NCI-H1930 (cell line): ENCODE data around the gene OCIAD2.
"Not testable (repeated sequence)": the region's sequence is repeated elsewhere in the genome, so short reads cannot be mapped to it uniquely, and the experiment has no call there.

Experiments used
- DNase-seq, 2 experiments: peaks; one replicate each; lab custom pipeline; 2025; lab: John Stamatoyannopoulos, UW

Gene OCIAD2, protein sequence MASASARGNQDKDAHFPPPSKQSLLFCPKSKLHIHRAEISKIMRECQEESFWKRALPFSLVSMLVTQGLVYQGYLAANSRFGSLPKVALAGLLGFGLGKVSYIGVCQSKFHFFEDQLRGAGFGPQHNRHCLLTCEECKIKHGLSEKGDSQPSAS

GRCh38 chr4:48906206-48907173 lies at the start of gene OCIAD2:
OCIAD2 (minus strand) TSS chr4:48906774; CDS start chr4:48904549, 2,225 bp downstream.
- DNase-seq, result peak; percentile 20 to 23

DNA sequence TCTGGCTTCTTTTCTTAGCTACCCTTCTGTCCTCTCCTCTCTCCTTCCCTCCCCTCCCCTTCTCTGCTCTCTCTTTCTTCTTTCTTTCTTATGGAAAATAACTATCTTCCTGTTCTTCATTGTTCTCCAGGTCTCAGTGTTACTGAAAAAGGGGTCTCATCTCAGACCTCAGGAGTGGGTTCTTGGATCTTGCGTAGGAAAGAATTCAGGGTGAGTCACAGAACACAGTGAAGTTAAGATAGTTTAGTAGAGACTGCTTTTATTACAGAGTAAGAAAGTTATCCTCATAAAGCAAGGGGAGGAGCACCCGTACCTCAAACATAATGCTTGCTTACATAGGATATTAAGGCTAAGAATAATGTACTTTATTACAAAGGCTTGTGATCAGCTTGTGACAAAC lies 47.7 kb upstream of the OCIAD2 start:
- no peak for DNase-seq

GRCh38 chr4:48949518-48950219 lies 43.1 kb upstream of the OCIAD2 start:
- no peak for DNase-seq

DNA sequence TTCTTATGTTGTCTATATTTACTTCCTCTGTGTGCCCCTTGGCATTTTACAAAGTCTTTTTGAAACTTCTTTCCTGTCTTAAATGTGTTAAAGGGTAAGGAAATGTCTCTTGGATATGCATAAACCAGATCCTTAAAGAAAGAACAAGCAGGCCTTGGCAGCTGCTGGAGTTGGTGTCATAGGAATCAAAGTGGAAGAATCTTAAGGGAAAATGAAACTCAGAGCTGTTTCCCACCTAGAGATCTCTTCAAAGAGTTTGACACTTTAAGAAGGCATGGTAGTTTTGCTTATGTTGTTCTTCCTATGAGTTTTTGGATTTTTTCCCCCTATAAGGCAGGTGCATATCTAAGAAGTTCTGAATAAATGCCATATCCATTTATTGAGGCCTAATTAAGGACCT lies 42.5 kb upstream of the OCIAD2 start:
- DNase-seq, result no peak

- DNase-seq, result no peak
Observed at GRCh38 chr4:48947731-48948130, 41.2 kb upstream of the OCIAD2 start.

- no peak for DNase-seq
Observed at GRCh38 chr4:48945981-48946380, 39.4 kb upstream of the OCIAD2 start.

GRCh38 chr4:48944756-48945241 lies 38.2 kb upstream of the OCIAD2 start:
- no peak for DNase-seq

GRCh38 chr4:48944252-48944651 lies 37.7 kb upstream of the OCIAD2 start:
- DNase-seq, result no peak

DNA sequence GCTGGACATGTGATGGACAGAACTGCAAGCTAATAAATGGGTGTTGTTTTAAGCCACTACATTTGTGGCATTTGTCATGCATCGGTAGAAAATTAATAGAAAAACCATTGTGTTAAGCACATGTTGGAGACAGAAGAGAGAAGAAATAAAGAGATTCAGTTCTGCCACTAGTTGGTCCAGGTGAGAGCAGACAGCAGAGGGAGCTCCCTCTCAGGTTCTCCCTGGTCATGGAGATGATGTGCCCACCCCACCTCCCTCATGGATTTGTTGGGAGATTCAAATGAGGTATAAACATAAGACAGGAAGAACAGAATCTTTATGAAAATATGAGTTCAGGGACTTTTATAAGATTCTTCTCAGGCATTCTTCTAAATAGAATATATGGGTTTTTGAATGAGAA lies 36.8 kb upstream of the OCIAD2 start:
- no peak for DNase-seq

GRCh38 chr4:48939785-48940184 lies 33.2 kb upstream of the OCIAD2 start:
- no peak for DNase-seq

- no peak for DNase-seq
Observed at GRCh38 chr4:48938831-48939230, 32.3 kb upstream of the OCIAD2 start.

DNA sequence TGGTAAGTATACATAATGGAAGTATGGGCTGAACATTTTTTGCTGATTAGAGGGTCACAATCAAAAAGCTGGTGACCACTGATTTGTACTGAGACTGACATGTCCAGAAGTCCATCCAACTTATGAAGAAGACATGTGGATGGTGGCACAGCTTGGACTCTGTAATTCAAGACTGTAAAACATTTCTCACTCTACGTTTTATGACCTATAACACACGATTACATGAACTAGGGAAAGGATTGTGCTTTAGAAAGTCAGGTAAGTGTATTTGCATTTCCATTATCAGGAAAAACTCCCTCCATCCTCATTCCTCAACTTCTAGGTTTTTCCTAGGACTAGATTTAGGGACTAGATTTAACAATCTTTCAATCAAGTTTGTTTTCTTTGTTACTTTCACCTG lies 30.5 kb upstream of the OCIAD2 start:
- no peak for DNase-seq

DNA sequence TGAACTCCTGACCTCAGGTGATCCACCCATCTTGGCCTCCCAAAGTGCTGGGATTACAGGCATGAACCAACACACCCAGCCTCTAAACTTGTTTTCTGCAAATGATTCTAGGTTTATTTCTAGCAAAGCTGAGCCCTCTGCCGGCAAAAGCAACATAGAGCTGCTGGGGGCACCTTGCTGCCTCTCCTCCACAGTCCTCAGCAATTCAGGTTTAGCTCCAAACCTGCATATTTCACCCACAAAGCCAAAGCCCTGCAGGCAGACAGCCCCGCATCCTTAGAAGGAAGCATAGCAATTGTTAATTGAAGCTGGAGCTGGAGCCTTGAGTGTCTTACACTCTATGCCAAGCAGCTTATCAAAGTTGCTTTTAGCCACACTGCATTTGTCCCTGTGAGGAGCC lies 24.9 kb upstream of the OCIAD2 start:
- DNase-seq, result no peak

DNA sequence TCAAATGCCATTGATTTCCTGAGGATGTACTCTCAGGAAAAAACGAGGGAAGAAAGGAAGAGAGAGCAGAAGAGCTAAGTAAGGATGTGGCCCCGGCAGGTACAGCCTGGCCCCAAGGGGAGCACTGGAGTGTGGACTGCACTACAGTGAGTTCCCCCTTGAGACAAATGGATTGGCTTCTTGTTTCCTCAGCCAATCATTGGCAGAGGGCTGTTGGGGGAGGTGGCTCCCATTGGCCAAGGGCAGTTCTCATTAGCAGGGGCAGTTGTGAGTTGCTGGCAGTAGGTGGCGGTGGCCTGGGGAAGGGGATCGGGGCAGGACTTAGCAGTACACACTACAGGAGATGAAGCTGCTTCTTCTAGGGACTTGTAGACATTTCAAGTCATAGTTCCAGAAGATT lies 24.1 kb upstream of the OCIAD2 start:
- DNase-seq, result no peak

GRCh38 chr4:48924416-48924815 lies 17.8 kb upstream of the OCIAD2 start:
- no peak for DNase-seq

GRCh38 chr4:48923065-48923464 lies 16.5 kb upstream of the OCIAD2 start:
- not testable (repeated sequence) for DNase-seq

DNA sequence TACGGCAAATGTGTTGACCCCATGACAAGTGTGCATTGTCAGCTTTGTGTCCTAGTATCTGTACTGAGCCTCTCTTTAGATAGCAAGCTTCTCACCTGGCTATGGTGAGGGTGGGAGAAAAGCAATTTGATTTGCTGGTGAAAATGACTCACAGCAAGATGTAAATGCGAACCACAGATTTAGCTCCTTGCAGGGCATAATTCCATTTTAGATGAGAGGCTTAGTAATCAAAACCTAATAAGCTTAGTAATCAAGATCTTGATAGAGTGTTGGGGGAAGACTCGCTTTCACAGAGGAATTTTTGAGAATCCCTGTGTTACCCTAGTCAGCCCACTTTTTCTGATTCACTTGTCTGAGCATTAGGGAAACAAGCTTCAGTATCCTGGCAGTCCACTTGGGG lies 7.7 kb upstream of the OCIAD2 start:
- no peak for DNase-seq

GRCh38 chr4:48913346-48913745 lies 6.8 kb upstream of the OCIAD2 start:
- no peak for DNase-seq

DNA sequence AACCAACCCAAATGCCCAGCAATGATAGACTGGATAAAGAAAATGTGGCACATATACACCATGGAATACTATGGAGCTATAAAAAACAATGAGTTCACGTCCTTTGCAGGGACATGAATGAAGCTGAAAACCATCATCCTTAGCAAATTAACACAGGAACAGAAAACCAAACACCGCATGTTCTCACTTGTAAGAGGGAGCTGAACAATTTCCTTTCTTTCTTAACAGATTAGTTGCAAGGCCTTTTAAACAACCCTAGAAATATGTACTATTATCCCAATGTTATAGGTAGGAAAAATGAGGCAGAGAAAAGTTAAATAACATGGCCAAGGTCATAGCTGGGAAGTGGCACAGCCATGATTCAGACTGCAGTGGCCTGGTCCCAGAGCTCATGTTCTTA lies 5.8 kb upstream of the OCIAD2 start:
- no peak for DNase-seq

GRCh38 chr4:48910511-48910910 lies 3.9 kb upstream of the OCIAD2 start:
- no peak for DNase-seq

GRCh38 chr4:48909697-48910096 lies 3.1 kb upstream of the OCIAD2 start:
- no peak for DNase-seq

- DNase-seq, result no peak
Observed at GRCh38 chr4:48908687-48909086, 2.1 kb upstream of the OCIAD2 start.
